ENCODE results near the gene TH. TPM values are rescaled to one million over a fixed set of nuclear protein-coding genes. Genes with fewer than 3 reads are reported as not detected.

Gene TH
- total and polyA plus RNA-seq, 7 donors, result 0.17 TPM; not detected in 6

DNA sequence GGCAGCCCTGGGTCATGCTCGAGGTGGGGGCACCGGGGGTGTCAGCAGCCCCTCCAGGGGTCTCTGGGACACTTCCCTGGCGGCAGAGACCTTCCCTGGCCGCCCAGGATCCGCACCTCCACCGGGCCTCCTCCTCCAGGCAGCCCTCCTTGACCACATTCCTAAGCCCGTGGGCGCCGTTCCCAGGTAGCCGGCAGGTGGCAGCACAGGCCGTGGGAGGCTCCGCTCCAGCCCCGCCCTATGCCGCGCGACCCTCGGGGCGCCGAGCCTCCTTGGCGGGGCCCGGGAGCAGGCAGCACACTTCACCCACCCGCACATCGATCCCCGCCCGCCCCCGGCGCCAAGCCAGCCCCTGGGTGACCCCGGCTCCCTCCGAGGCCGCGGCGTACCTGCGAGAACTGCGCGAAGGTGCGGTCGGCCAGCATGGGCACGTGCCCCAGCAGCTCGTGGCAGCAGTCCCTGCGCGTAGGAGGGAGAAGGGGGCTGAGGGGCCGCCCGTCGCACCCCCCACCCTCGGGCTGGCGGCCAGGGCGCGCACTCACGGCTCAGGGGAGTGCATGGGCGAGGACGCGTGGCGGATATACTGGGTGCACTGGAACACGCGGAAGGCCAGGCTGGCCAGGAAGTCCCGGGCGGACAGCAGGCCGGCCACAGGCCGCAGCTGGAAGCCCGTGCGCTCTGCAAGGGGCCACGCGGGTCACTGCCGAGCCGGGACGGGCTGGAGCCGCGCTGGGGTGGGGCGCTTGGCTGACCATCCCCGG lies 5.3 kb downstream of the TH start:
- intact Hi-C loops (cut with DNase I), result no loop called here
- no peak for DNase-seq
- WGBS, 2 donors, result 4 to 11% methylated on average over 70 of the region's 70 CpGs
- H3K9me3 ChIP-seq, result no peaks in the 10 kb centered on the region
- H3K4me1 ChIP-seq, result peaks cover 0 to 10% (median 7%) of the 10 kb centered on the region in 4 donors
- peak overlapping the region in 2 of 4 donors; percentile 21 to 22 for H3K4me3 ChIP-seq
- no peak overlapping the region for H3K27ac ChIP-seq
- TF ChIP-seq POLR2AphosphoS5 (IDR thresholded peaks at IDR 0.05), result no peak
- TF ChIP-seq, protein P1, sequence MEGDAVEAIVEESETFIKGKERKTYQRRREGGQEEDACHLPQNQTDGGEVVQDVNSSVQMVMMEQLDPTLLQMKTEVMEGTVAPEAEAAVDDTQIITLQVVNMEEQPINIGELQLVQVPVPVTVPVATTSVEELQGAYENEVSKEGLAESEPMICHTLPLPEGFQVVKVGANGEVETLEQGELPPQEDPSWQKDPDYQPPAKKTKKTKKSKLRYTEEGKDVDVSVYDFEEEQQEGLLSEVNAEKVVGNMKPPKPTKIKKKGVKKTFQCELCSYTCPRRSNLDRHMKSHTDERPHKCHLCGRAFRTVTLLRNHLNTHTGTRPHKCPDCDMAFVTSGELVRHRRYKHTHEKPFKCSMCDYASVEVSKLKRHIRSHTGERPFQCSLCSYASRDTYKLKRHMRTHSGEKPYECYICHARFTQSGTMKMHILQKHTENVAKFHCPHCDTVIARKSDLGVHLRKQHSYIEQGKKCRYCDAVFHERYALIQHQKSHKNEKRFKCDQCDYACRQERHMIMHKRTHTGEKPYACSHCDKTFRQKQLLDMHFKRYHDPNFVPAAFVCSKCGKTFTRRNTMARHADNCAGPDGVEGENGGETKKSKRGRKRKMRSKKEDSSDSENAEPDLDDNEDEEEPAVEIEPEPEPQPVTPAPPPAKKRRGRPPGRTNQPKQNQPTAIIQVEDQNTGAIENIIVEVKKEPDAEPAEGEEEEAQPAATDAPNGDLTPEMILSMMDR (IDR thresholded peaks at IDR 0.05), result peak in 2 of 4 experiments; percentile 18 to 48
- H3K36me3 ChIP-seq, result no peaks in the 10 kb centered on the region
- peaks cover 7 to 63% (median 34%) of the 10 kb centered on the region in 3 donors for H3K27me3 ChIP-seq

DNA sequence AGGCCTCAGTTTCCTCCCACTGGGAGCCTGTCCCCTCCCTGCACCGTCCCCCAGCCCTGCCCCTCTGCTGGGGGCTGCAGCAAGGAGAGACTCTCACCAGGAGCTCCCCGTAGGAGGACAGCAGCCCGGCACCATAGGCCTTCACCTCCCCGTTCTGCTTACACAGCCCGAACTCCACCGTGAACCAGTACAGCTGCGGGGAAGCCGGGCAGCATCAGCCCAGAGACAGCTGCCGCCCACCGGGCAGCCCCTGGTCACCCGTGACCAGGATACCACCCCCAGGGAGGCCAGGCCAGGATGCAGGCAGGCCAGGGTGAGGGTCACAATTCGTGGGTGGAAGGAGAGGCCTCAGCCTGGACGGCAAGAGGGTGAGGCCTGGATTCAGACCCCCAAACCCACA lies 6.0 kb downstream of the TH start:
- WGBS, 2 donors, result 62 to 83% methylated on average over 13 of the region's 13 CpGs
- Histone ChIP-seq H3K36me3 (no peaks in the 10 kb centered on the region), H3K4me1 (peaks cover 0 to 10% (median 7%) of the 10 kb centered on the region in 4 donors), H3K27ac (no peak overlapping the region), H3K27me3 (peaks cover 7 to 67% (median 39%) of the 10 kb centered on the region in 3 donors), H3K9me3 (no peaks in the 10 kb centered on the region), H3K4me3 (no peak overlapping the region)
- TF ChIP-seq EP300 (IDR thresholded peaks at IDR 0.05), result no peak
- TF ChIP-seq, protein P1 (IDR thresholded peaks at IDR 0.05), result no peak
- no peak for TF ChIP-seq POLR2A (IDR thresholded peaks at IDR 0.05)
- no peak for TF ChIP-seq POLR2AphosphoS5 (IDR thresholded peaks at IDR 0.05)
- intact Hi-C loops (cut with DNase I), result no loop called here
- no peak for DNase-seq

DNA sequence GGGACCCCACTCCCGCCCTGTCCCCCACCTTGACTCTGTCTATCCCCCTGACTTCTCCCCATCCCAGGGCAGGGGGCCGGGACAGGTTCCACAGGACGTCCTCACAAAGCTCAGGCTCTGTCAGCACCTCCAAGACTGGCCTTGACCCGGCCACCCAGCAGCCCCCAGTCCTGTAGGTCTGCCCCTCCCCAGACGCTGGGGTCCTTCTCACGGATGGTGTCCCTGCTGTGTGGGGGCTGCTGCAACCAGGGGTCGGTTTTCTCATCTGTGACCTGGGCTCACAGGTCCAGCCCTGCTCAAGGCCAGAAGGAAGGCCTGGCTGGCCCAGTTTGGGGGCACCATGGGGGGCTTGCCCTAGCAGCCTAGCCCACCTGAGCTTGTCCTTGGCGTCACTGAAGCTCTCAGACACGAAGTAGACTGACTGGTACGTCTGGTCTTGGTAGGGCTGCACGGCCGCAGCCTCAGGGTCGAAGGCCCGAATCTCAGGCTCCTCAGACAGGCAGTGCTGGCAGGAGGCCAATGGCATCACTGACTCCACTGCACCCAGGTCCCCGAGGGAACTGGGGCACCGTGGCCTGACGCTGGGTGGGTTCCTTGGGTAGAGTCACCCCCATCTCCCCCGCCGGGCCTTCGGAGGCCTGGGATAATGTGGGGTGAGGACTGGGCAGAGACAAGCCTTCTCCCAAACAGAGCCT lies 6.6 kb downstream of the TH start:
- H3K27ac ChIP-seq, result no peak overlapping the region
- H3K4me3 ChIP-seq, result no peak overlapping the region
- peaks cover 0 to 10% (median 7%) of the 10 kb centered on the region in 4 donors for H3K4me1 ChIP-seq
- peaks cover 7 to 63% (median 35%) of the 10 kb centered on the region in 3 donors for H3K27me3 ChIP-seq
- no peaks in the 10 kb centered on the region for H3K36me3 ChIP-seq
- H3K9me3 ChIP-seq, result no peaks in the 10 kb centered on the region
- no peak for DNase-seq
- 50 to 77% methylated on average over 20 of the region's 20 CpGs for WGBS, 2 donors
- no peak for TF ChIP-seq EP300 (IDR thresholded peaks at IDR 0.05)
- TF ChIP-seq, protein P1 (IDR thresholded peaks at IDR 0.05), result no peak
- TF ChIP-seq POLR2A (IDR thresholded peaks at IDR 0.05), result no peak
- TF ChIP-seq POLR2AphosphoS5 (IDR thresholded peaks at IDR 0.05), result no peak
- intact Hi-C loops (cut with DNase I), result no loop called here

DNA sequence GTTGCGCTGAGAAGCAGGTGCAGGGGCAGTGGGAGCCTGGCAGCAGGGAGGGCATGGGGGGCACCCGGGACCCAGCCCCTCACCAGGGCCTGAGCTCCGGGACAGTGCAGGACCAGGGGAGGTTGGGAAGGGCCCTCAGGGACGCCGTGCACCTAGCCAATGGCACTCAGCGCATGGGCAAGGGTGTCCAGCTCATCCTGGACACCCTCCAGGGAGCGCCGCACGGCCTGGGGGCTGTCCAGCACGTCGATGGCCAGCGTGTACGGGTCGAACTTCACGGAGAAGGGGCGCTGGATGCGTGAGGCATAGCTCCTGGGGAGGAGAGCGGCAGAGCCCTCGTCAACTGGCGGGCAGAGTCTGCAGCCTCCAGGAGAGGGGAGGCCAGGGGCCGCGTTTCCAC lies 7.5 kb downstream of the TH start:
- Histone ChIP-seq H3K27me3 (peaks cover 7 to 54% (median 31%) of the 10 kb centered on the region in 3 donors), H3K4me3 (no peak overlapping the region), H3K4me1 (peaks cover 0 to 10% (median 7%) of the 10 kb centered on the region in 4 donors), H3K27ac (no peak overlapping the region), H3K9me3 (no peaks in the 10 kb centered on the region), H3K36me3 (no peaks in the 10 kb centered on the region)
- no peak for DNase-seq
- TF ChIP-seq POLR2A (IDR thresholded peaks at IDR 0.05), result no peak
- TF ChIP-seq EP300 (IDR thresholded peaks at IDR 0.05), result no peak
- TF ChIP-seq, protein P1 (IDR thresholded peaks at IDR 0.05), result no peak
- TF ChIP-seq POLR2AphosphoS5 (IDR thresholded peaks at IDR 0.05), result no peak
- intact Hi-C loops (cut with DNase I), result no loop called here
- 74 to 90% methylated on average over 22 of the region's 22 CpGs for WGBS, 2 donors
